HEK293 (cell line): ENCODE measurements around the gene HAAO.

Experiments
- KLF7 ChIP-seq: fragments of 450-650 bp; formaldehyde crosslinking; IDR thresholded peaks from 2 replicates; pipeline ENCODE4 v1.5.1; 2016; ENCODE audit warnings: missing biosample characterization, missing genetic modification characterization, borderline replicate concordance
- TF ChIP-seq, protein P1 (sequence below): fragments of 450-650 bp; formaldehyde crosslinking; IDR thresholded peaks from 2 replicates; pipeline ENCODE4 v1.5.1; 2016; ENCODE audit warnings: missing biosample characterization, missing genetic modification characterization

DNA sequence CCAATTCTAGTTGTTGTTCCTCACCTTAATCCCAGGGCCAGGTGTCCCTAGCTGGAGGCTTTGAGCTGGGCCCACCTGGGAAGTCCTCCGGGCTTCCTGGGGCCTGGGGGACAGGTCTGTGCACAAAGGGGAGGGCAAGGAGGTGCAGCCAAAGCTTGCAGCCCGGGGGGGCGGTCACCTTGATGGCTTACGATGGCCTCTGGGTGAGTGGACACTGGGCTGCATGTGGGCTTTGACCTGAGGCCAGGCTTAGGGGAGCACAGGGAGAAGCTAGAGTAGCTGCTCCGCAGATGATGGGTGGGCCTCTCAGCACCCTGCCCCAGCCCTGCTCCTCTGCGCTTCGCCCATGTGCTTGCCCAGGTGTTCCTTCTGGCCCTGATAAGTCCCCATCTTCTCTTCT lies 41.8 kb upstream of the HAAO start:
- TF ChIP-seq, protein P1, sequence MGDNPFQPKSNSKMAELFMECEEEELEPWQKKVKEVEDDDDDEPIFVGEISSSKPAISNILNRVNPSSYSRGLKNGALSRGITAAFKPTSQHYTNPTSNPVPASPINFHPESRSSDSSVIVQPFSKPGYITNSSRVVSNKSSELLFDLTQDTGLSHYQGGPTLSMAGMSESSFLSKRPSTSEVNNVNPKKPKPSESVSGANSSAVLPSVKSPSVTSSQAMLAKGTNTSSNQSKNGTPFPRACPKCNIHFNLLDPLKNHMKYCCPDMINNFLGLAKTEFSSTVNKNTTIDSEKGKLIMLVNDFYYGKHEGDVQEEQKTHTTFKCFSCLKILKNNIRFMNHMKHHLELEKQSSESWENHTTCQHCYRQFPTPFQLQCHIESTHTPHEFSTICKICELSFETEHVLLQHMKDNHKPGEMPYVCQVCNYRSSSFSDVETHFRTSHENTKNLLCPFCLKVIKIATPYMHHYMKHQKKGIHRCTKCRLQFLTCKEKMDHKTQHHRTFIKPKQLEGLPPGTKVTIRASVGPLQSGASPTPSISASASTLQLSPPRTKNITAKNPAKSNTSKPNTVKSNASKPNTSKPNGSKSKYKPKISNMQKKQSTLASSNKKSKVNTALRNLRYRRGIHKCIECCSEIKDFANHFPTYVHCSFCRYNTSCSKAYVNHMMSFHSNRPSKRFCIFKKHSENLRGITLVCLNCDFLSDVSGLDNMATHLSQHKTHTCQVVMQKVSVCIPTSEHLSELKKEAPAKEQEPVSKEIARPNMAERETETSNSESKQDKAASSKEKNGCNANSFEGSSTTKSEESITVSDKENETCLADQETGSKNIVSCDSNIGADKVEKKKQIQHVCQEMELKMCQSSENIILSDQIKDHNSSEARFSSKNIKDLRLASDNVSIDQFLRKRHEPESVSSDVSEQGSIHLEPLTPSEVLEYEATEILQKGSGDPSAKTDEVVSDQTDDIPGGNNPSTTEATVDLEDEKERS, result no peak
- TF ChIP-seq KLF7 (tag by site-specific recombination), result no peak
